ENCODE data around the gene EDC4.
A peak's percentile ranks its signal among the peaks of the same experiment; 100 is the strongest.
"Not testable (repeated sequence)": the region's sequence is repeated elsewhere in the genome, so short reads cannot be mapped to it uniquely, and the experiment has no call there.

EDC4 gene

GRCh38 chr16:67872631-67873434, at the start of gene EDC4:
EDC4 (plus strand) TSS chr16:67873052; CDS start chr16:67873262, 210 bp downstream.
- peak; percentile 87 for DNase-seq

- no peak for DNase-seq
Observed at GRCh38 chr16:67825119-67825518, 47.7 kb upstream of the EDC4 start.

GRCh38 chr16:67825906-67826305, 46.9 kb upstream of the EDC4 start:
- no peak for DNase-seq

GRCh38 chr16:67828651-67829050, 44.2 kb upstream of the EDC4 start:
- no peak for DNase-seq

GRCh38 chr16:67833030-67833414, 39.8 kb upstream of the EDC4 start:
- no peak for DNase-seq

GRCh38 chr16:67833415-67834241, 39.2 kb upstream of the EDC4 start:
- peak; percentile 90 for DNase-seq

GRCh38 chr16:67834242-67834614, 38.6 kb upstream of the EDC4 start:
- DNase-seq, result no peak

GRCh38 chr16:67837190-67837589, 35.7 kb upstream of the EDC4 start:
- not testable (repeated sequence) for DNase-seq

GRCh38 chr16:67837811-67838210, 35.0 kb upstream of the EDC4 start:
- DNase-seq, result no peak

- DNase-seq, result no peak
Observed at GRCh38 chr16:67841198-67841815, 31.5 kb upstream of the EDC4 start.

GRCh38 chr16:67841816-67842508, 30.9 kb upstream of the EDC4 start, which contains the start of gene THAP11:
THAP11 (plus strand) TSS chr16:67842320; CDS start chr16:67842555, 235 bp downstream.
- peak; percentile 91 for DNase-seq

GRCh38 chr16:67842509-67843342, 30.1 kb upstream of the EDC4 start:
- peak; percentile 62 for DNase-seq

- no peak for DNase-seq
Observed at GRCh38 chr16:67843343-67843765, 29.5 kb upstream of the EDC4 start.

GRCh38 chr16:67844497-67844896, 28.4 kb upstream of the EDC4 start:
- no peak for DNase-seq

GRCh38 chr16:67845291-67846062, 27.4 kb upstream of the EDC4 start:
- no peak for DNase-seq

GRCh38 chr16:67846063-67846319, 26.9 kb upstream of the EDC4 start:
- no peak for DNase-seq

GRCh38 chr16:67846320-67847063, 26.4 kb upstream of the EDC4 start, which contains the start of gene NUTF2:
NUTF2 (plus strand) TSS chr16:67846933; CDS start chr16:67865131, 18,198 bp downstream.
- DNase-seq, result peak; percentile 94

GRCh38 chr16:67847064-67847861, 25.6 kb upstream of the EDC4 start, which contains the start of gene CENPT:
CENPT (minus strand) TSS chr16:67847693; CDS start chr16:67833859, 13,834 bp downstream.
- DNase-seq, result no peak

GRCh38 chr16:67848118-67848517, 24.7 kb upstream of the EDC4 start:
- DNase-seq, result no peak

Measured in CD4-positive, alpha-beta T cell treated with Interleukin-15 for 1 hour (primary cell).